ENCODE data around the gene ARRB1. TPM values are rescaled to one million over a fixed set of nuclear protein-coding genes. Genes with fewer than 3 reads are reported as not detected.
"Not testable (repeated sequence)": the region's sequence is repeated elsewhere in the genome, so short reads cannot be mapped to it uniquely, and the experiment has no call there.

The ARRB1 gene
- total and polyA plus RNA-seq, 4 donors = 39.8 to 145 (median 55.2) TPM

DNA sequence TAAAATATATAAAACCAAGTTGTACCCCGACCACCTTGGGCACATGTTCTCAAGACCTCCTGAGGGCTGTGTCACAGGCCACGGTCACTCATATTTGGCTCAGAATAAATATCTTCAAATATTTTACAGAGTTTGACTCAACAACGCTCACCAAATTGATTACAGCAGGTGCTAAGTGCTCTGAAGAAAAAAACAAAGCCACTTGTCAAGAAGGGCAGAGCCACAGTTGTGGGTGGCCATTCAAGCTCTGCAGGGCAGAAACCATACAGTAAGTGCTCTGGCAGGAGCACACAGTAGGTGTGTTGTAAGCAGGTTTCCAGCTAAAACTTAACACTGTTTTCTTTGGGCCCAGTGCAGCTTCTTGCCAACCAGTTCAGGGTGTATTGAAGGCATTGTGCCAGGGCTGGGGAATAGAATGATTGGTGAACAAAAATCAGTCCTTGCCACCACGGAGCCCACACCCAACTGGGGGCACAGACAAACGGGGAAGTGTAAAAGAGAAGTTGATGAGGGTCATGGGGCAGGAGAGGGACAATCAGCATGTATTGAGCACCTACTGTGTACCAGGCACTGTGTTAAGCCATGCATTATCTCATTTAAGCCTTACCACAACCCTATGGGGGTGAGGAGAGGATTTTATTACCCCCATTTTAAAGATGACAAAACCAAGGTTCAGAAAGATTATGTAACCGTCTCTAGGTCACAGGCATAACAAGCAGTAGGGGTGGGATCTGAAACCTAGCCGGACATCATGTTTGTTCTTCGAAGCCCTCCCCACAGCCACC, 18.2 kb downstream of the ARRB1 start:
- H3K9me3 ChIP-seq (ENCODE audit: control insufficient read depth in 4 of 4, insufficient read depth in 3 of 4, low read length in 3 of 4) = no peaks in the 10 kb centered on the region
- peaks cover 0 to 8% (median 0%) of the 10 kb centered on the region in 4 donors for H3K36me3 ChIP-seq (ENCODE audit: control insufficient read depth in 4 of 4, insufficient read depth in 4 of 4, low read length in 4 of 4)
- H3K4me1 ChIP-seq (ENCODE audit: control insufficient read depth in 5 of 5, insufficient read depth in 5 of 5, low read length in 5 of 5) = peaks cover 0 to 60% (median 39%) of the 10 kb centered on the region in 5 donors
- DNase-seq (no peak), ATAC-seq (ENCODE audit: insufficient read depth, low FRiP score) (no peak)
- 57 to 65% methylated on average over 8 of the region's 8 CpGs for WGBS, 2 donors
- H3K27ac ChIP-seq (ENCODE audit: low read depth in 1 of 2, low read length in 1 of 2) = peak overlapping the region in 1 of 2 donors; percentile 75
- no peaks in the 10 kb centered on the region for H3K27me3 ChIP-seq (ENCODE audit: control insufficient read depth in 3 of 3, insufficient read depth in 3 of 3, low read length in 2 of 3)
- TF ChIP-seq, protein P1, sequence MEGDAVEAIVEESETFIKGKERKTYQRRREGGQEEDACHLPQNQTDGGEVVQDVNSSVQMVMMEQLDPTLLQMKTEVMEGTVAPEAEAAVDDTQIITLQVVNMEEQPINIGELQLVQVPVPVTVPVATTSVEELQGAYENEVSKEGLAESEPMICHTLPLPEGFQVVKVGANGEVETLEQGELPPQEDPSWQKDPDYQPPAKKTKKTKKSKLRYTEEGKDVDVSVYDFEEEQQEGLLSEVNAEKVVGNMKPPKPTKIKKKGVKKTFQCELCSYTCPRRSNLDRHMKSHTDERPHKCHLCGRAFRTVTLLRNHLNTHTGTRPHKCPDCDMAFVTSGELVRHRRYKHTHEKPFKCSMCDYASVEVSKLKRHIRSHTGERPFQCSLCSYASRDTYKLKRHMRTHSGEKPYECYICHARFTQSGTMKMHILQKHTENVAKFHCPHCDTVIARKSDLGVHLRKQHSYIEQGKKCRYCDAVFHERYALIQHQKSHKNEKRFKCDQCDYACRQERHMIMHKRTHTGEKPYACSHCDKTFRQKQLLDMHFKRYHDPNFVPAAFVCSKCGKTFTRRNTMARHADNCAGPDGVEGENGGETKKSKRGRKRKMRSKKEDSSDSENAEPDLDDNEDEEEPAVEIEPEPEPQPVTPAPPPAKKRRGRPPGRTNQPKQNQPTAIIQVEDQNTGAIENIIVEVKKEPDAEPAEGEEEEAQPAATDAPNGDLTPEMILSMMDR (IDR thresholded peaks at IDR 0.05; ENCODE audit: control extremely low read depth, extremely low read depth) = no peak
- H3K4me3 ChIP-seq = no peak overlapping the region
- no peak overlapping the region for H3K9ac ChIP-seq (ENCODE audit: insufficient read depth in 1 of 2, low read length in 2 of 2)

DNA sequence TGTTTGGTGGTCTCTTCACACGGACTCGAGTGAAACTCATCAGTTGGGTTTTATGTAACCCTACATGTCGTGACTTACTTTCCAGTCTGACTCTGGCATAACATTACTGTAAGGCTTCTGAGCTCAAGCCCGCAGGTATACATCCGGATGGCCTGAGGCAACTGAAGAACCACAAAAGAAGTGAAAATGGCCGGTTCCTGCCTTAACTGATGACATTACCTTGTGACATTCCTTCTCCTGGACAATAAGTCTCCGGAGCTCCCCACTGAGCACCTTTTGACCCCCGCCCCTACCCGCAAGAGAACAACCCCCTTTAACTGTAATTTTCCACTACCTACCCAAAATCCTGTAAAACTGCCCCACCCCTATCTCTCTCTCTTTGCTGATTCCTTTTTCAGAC, 19.7 kb downstream of the ARRB1 start:
- H3K36me3 ChIP-seq (ENCODE audit: control insufficient read depth in 4 of 4, insufficient read depth in 4 of 4, low read length in 4 of 4); H3K9ac ChIP-seq (ENCODE audit: insufficient read depth in 1 of 2, low read length in 2 of 2); ATAC-seq (ENCODE audit: insufficient read depth, low FRiP score); H3K27ac ChIP-seq (ENCODE audit: low read depth in 1 of 2, low read length in 1 of 2); H3K27me3 ChIP-seq (ENCODE audit: control insufficient read depth in 3 of 3, insufficient read depth in 3 of 3, low read length in 2 of 3); H3K9me3 ChIP-seq (ENCODE audit: control insufficient read depth in 4 of 4, insufficient read depth in 3 of 4, low read length in 3 of 4); DNase-seq; H3K4me3 ChIP-seq: not testable (repeated sequence)
- peaks cover 0 to 49% (median 35%) of the 10 kb centered on the region in 5 donors for H3K4me1 ChIP-seq (ENCODE audit: control insufficient read depth in 5 of 5, insufficient read depth in 5 of 5, low read length in 5 of 5)
- 88 to 89% methylated on average over 9 of the region's 9 CpGs for WGBS, 2 donors

DNA sequence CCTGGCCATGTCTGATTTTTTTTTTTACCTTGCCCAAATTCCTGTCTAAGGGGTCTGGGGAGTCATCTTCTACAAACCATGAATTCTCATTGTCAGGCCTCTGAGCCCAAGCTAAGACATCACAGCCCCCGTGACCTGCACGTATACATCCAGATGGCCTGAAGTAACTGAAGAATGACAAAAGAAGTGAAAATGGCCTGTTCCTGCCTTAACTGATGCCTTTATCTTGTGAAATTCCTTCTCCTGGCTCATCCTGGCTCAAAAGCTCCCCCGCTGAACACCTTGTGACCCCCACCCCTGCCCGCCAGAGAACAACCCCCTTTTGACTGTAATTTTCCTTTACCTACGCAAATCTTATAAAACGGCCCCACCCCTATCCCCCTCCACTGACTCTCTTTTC, 20.2 kb downstream of the ARRB1 start:
- DNase-seq; H3K27me3 ChIP-seq (ENCODE audit: control insufficient read depth in 3 of 3, insufficient read depth in 3 of 3, low read length in 2 of 3); H3K36me3 ChIP-seq (ENCODE audit: control insufficient read depth in 4 of 4, insufficient read depth in 4 of 4, low read length in 4 of 4); H3K4me3 ChIP-seq; ATAC-seq (ENCODE audit: insufficient read depth, low FRiP score); H3K27ac ChIP-seq (ENCODE audit: low read depth in 1 of 2, low read length in 1 of 2); H3K9ac ChIP-seq (ENCODE audit: insufficient read depth in 1 of 2, low read length in 2 of 2); H3K9me3 ChIP-seq (ENCODE audit: control insufficient read depth in 4 of 4, insufficient read depth in 3 of 4, low read length in 3 of 4): not testable (repeated sequence)
- 92% methylated on average over 6 of the region's 6 CpGs for WGBS, 2 donors
- peaks cover 0 to 46% (median 35%) of the 10 kb centered on the region in 5 donors for H3K4me1 ChIP-seq (ENCODE audit: control insufficient read depth in 5 of 5, insufficient read depth in 5 of 5, low read length in 5 of 5)

DNA sequence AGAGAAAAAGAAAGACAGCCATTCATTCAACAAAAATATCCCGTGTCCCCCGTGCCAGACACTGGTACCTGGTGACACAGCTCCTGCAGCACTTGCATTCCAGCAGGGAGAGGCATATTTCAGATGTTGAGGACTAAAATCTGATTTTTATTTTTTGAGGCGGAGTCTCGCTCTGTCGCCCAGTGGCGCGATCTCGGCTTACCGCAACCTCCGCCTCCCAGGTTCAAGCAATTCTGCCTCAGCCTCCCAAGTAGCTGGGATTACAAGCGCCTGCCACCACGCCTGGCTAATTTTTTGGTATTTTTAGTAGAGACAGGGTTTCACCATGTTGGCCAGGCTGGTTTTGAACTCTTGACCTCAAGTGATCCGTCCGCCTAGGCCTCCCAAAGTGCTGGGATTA, 20.6 kb downstream of the ARRB1 start:
- not testable (repeated sequence) for ATAC-seq (ENCODE audit: insufficient read depth, low FRiP score); H3K4me3 ChIP-seq; H3K36me3 ChIP-seq (ENCODE audit: control insufficient read depth in 4 of 4, insufficient read depth in 4 of 4, low read length in 4 of 4); H3K27me3 ChIP-seq (ENCODE audit: control insufficient read depth in 3 of 3, insufficient read depth in 3 of 3, low read length in 2 of 3); H3K9ac ChIP-seq (ENCODE audit: insufficient read depth in 1 of 2, low read length in 2 of 2); H3K9me3 ChIP-seq (ENCODE audit: control insufficient read depth in 4 of 4, insufficient read depth in 3 of 4, low read length in 3 of 4); DNase-seq
- H3K4me1 ChIP-seq (ENCODE audit: control insufficient read depth in 5 of 5, insufficient read depth in 5 of 5, low read length in 5 of 5) = peaks cover 0 to 46% (median 35%) of the 10 kb centered on the region in 5 donors
- 83 to 91% methylated on average over 14 of the region's 14 CpGs for WGBS, 2 donors
- H3K27ac ChIP-seq (ENCODE audit: low read depth in 1 of 2, low read length in 1 of 2) = peak overlapping the region in 1 of 2 donors; percentile 49

DNA sequence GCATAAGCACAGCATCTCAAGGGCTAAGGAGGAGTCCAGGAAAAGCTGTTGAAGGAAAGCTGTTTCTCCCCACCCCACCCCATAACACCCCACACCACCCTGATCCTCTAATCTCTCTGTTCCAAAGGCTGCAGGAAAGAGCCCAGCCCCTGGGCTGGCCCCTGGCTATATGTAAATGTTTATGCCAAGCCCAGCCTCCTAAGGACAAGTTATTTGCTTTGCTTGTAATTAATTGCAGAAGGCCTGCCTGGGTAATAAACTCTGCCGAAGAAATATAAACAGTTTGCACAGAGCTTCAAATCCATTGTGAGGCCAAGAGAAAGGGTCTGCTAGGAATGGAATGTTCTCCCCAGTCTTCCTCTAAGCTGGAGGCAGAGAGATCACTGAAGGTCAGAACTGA, 21.2 kb downstream of the ARRB1 start:
- peaks cover 0 to 43% (median 35%) of the 10 kb centered on the region in 5 donors for H3K4me1 ChIP-seq (ENCODE audit: control insufficient read depth in 5 of 5, insufficient read depth in 5 of 5, low read length in 5 of 5)
- DNase-seq (peak; percentile 81 to 92 (median 90)), ATAC-seq (ENCODE audit: insufficient read depth, low FRiP score) (no peak)
- TF ChIP-seq, protein P1 (IDR thresholded peaks at IDR 0.05; ENCODE audit: control extremely low read depth, extremely low read depth) = no peak
- H3K9me3 ChIP-seq (ENCODE audit: control insufficient read depth in 4 of 4, insufficient read depth in 3 of 4, low read length in 3 of 4) = no peaks in the 10 kb centered on the region
- peak overlapping the region in 1 of 2 donors; percentile 50 for H3K27ac ChIP-seq (ENCODE audit: low read depth in 1 of 2, low read length in 1 of 2)
- H3K4me3 ChIP-seq = no peak overlapping the region
- H3K36me3 ChIP-seq (ENCODE audit: control insufficient read depth in 4 of 4, insufficient read depth in 4 of 4, low read length in 4 of 4) = peaks cover 0 to 2% (median 0%) of the 10 kb centered on the region in 4 donors
- 9 to 29% methylated on average over 1 of the region's 1 CpG for WGBS, 2 donors
- no peaks in the 10 kb centered on the region for H3K27me3 ChIP-seq (ENCODE audit: control insufficient read depth in 3 of 3, insufficient read depth in 3 of 3, low read length in 2 of 3)
- peak overlapping the region in 1 of 2 donors; percentile 32 for H3K9ac ChIP-seq (ENCODE audit: insufficient read depth in 1 of 2, low read length in 2 of 2)
